Stimulated activated CD4-positive, alpha-beta T cell treated with anti-CD3 and anti-CD28 coated beads, TNF-alpha, amount 100 ng/mL, for 4 hours (primary cell): Measurements from ENCODE around the gene HDAC4.

Experiments used
- DNase-seq, 3 experiments: peaks; one replicate each; pipeline ENCODE4 v3.0.0-alpha.2; 2020; ENCODE audit warnings: low read depth in 3 of 3

The HDAC4 gene

DNA sequence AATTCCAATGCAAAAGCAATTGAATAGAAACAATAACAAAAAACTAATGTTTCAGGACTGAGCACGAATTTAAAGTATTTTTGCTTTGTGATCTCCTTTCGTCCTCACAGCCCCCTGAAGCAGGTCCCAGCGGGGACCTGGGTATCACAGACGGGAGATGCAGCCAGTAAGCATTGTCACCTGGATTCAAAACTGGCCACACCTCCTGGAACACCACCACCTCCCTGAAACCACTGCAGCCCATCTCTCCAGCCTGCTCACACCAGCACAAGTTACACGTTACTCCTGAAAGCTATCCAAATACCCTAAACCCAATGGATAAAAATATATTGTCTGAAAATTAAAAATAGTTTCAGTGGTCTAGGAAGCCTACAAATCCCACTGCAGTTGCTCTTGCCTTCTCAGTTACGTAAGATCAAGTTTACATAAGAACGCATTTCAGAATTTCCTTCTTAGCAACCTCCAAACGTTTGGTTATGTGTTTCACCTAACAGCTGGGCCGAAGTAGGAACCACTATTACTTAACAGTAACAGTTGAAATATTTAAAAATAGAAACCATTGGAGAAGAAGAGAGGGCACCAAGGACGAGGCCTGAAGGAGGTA, 178.0 kb downstream of the HDAC4 start:
- DNase-seq, result no peak

DNA sequence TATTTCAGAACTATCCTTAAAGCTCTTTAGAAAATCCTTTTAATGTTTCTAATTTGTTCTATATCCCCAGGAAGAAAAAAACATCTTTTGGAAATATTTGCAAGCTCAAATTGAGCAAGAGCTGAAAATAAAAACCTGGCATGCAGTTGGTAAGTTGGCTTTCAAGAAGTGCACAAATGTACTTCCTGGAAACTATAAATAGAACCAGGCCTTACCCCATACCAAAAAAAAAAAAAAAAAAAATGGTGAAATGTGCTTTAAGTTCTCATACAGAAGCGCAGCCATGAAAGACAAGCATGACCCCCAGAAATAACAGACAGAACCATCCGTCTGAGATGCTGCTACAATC, 178.5 kb downstream of the HDAC4 start:
- no peak for DNase-seq

DNA sequence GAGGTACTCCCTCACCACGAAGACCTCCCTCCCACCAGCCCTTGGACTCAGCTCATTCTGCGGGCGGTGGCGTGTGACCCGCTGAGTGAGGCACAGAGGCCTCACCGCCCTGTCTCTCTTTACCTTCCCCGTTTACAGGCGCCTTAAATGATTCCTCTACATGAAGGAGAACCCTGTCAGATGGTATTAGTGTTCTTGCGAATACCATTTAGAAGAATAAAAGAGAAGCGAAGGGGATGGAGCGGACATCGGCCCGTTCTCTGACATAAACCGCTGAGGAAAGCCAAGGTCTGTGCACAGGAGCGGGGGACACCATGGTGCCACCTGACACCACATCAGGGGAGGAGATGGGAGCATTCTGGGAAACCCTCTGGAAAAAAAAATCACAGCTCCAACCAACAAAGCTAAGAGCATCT, 179.8 kb downstream of the HDAC4 start:
- DNase-seq, result no peak

DNA sequence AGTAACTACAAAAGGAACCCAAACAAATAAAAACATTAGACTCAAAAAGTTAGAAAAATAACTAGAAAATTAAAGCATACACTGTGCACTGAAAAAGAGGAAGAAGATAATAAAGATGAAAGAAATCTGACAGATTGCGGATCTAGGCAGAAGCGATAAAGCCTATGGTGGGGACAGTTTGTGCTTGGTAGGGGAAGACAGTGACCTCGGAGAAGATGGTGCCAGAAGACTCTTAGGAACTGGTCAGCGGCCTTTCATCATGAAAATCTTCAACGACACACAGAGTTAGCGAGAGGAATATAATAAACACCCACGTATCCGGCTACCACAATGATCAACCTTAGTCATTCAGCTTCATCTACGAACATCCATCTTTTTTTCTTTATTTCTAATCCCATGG, 180.5 kb downstream of the HDAC4 start:
- no peak for DNase-seq

DNA sequence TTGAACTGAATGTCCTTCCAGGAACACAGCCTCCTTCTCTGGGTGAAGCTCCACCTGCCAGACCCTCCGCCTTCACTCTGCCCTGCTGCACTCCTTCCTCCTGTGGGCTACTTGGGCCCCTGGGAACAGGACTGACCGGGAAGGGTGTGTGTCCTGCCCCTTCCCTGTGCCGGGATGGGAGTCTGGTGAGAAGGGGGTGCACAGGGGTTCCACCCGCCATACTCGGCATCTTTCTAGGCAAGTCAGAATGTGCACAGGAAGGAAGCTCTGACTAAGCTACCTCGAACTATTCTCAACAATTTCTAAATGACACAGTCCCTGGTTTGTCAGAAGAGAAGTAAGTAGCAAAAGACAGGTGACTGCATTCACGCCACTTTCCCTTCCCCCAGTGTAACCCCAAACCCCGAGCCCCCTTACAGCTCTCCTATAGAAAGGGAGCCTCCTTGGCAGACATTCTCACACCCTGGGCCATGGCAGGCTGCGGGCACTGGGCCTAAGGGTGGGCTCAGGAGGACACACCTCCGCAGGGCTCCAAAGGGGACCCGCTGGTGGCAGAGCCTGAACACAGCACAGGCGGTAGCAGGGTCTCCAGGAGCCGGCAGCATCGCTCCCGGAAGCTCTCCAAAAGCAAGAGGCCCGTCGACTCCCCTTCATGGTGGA, 184.1 kb downstream of the HDAC4 start:
- peak in 1 of 3 experiments; percentile 8 for DNase-seq

DNA sequence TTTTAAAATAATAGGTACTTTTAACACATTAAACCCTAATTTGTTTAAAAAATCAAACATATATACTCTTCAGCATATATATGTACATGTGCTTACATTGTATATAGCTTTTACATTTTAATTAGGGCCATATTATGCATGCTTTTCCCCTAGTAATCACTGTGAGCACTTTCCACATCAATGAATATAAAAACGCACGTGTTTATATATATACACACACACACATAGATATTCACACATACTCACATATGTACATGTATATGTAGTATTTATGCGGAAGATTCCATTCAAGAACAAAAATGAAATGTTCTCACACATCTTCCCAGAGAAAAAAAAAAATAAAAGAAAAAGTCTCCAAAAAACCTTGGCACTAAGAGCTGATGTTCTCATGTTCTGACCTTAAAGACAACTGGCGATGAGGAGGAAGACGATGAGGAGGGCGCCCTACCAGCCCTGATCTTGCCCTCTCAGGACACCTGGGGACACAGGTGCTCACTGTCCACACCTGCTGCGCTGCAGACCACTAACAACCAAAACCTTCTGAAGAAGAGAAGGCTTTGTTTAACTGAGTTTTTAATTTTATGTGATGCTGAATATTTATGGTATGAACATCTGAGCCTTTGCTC, 184.7 kb downstream of the HDAC4 start:
- no peak for DNase-seq

DNA sequence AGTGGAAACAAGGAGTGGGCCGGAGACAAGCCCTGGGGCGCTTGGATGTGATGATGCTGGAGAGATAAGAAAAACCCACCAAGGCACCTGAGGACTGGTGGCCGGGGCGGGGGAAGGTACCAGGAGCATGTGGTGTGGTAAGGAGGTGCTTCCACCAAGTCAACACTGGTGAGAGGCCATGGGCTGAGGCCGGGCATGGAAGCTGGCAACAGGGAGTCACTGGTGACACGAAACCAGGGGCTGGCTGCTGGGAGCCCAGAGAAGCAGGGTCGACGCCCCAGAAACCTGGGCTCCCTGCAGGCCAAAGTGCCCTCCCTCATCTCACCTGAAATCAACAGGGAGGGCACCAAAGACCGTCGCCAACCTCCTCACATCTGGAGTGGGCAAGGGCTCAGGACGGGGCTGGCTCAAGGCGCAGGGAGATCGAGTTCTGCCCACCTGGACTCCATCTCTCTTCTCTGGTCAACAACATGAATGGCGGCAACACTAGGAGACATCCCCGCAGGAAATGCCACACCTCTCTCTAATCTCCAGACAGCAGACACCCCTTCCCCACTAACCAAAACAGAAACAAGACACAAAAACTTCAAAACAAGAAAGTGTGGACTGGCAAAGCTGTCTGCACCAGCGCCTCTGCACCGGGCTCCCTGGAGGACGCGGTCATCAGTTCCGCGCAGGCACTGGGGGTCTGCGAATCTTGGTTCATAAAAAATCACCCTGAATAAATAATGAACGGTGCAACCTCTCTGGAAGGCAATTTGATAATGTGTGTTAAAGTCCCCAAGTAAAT, 185.5 kb downstream of the HDAC4 start:
- no peak for DNase-seq

DNA sequence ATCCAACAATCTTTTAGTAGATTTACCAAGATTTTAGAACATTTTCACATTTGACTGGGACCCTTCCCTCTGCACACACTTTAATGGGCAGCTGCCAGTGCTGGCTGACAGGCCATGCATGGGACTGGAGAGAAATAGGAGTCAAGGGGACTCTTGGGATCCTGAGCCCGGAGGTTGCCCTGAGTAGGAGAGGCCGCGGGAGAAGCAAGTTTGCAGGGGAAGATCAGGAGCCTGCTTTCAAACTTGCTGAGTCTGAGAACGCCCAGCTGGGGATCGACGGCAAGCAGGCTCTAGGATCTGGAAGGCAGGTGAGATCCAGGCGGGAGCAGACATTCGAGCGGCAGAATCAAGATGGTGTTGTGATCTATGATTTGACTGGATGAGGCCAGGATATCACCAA, 186.1 kb downstream of the HDAC4 start:
- no peak for DNase-seq

DNA sequence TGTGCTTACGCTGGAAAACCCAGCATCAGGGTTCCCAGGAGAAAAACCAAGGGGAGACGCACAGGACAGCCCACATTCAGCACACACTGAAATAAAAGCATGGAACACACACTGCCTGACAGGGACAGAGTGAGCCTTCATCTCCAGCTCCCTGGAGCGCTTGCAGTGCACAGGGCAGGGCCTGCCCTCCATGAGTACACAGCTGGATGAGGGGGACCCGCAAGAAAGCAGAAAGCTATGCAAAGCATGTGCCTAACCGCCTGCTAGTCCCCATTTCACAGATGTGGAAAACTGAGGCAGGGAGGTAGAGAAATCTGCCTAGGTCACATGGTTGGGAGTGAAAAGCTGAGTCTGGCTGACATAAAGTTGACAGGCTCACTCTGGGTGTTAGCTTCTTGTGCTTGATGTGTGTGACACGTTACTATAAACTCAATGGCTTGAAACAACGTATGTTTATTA, 187.1 kb downstream of the HDAC4 start:
- no peak for DNase-seq

DNA sequence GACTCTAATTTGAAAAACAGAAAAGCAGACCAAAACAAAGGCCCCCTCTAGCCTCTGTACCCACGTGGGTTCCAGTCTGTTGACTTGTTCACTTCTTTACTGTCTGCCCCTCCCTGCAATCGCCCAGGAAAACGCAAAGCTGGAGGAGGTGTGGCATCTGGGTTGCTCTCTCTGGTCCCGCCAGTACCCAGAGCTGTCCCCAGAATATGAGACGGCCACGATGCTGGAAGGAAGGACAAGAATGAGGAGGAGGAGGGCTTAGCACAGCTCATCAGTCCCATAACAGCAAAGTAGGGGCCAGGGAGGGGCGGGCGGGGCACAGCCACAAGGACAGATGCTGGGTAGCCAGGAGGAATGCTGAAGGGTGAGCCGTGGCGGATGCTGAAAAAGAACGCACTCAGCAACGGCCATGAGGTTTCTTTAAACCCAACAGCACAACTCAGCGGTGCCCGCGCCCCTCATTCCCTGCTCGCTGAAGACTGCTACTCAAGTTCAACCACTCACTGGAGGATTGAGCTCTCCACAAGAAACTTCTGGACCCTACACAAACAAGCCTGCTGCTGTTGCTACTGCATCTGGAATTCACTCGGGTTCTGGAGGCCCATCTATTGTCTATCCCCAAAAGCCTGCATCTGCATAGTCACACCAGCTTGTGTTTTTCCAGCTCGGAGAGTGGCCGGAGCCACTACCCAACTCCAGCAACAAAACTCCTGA, 187.7 kb downstream of the HDAC4 start:
- DNase-seq, result no peak

DNA sequence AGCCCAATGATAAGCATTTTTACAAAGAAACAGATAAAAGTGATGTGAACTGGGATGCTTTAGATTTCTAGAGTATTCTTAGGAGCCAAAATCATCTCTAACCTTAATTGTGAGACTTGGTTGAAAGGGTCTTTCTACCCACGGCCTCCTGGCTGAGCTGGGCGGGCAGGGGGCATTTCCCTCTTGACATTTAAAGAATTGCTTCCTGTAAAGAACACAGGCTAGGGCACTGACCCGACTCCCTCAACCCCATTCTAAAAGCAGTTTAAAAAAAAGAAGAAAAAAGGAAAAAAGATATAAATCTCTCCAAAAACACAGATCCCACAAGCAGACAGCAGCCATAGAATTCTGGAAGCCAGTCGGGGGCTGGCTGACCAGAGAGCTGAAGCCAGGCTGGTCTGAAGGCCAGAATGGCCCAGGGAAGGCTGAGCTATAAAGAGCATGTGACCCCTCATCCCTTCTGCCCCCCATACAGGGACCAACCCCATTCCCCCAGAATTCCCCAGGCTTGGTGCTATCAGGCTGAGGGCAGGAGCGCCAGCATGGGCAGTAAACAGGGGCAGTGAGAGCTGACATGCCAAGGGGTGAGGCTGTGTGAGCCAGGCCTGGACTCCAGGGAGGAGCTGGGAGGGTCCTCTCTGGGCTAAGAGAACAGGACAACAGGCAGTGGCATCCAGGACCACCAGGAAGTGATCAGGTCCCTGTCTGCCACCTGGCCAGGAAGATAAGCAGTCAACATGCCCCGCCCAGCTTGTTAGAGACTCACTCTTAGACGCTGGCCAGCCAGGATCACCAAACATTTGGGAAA, 188.5 kb downstream of the HDAC4 start:
- DNase-seq, result no peak

DNA sequence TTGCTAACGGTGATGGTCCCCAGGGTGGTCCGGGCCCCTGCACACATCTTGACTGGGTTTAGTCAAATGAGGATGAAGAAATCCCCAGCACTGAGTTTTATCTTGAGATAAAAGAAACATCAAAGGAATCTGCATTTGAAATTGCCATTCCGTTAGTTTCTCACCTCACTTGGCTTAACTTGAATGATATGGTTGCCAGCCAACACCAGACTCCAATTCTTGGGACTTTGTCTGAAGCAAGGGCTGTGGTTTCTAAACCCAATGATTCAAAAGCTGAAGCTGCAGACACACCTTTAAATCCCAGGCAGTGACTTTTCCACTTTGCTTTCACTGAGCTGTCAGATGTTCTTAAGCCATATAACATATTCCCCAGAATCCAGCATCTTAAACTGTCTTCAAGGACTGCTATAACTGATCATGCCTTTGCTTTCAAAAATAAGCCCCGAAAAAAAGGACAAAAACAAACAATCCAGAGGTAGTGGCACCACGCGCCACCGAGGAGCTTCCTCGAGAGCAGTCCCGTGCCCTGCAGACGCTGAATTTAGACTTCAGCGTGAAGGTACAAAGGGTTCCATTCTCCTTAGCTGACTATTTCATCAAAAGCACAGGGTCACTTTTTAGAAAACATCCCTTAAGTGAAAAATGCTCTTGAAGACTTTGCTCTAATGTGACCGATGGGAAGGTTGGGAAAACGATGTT, 189.3 kb downstream of the HDAC4 start:
- DNase-seq, result no peak

DNA sequence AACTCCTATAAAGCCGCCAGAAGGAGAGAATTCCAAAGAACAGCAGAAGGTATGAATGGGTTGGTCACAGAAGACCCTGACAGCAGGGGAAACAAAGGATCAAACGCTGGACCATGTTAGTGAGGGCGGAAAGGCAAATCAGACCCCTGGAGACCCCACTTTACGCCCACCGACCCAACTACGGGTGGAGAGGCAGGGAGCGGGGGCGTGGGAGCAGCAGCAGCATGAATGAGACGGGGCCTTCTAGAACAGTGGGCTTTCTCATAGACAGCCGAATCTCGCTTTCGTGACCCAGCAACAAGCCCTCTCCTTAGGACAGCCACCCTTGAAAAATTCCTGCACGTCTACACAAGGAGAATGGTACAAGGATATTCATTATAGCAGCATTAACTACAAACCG, 191.0 kb downstream of the HDAC4 start:
- DNase-seq, result no peak

DNA sequence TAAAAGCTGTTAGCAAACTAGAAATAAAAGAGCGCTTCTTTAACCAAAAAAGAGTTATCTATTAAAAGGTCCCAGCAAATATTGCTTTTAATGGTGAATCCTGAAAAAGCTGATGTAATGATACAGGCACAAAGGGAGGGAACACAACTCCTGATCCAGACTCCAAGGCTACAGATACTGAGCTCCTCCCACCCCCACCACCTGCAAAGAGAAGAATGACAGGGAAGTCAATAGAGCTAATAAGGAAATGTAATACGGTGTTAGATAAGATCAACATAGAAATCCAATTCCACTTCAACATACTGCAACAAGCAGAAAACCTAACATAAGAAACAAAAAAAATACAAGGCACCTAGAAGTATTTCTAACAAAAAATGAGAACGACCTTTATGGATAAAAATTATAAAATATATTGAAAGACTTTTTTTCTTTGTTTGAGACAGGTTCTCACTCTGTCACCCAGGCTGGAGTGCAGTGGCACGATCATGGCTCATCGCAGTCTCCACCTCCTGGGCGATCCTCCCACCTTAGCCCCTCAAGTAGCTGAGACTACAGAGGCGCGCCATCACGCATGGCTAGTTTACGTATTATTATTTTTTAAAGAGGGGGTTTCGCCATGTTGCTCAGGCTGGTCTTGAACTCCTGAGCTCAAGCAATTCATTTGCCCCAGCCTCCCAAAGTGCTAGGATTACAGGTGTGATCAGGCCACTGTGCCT, 192.2 kb downstream of the HDAC4 start:
- DNase-seq, result no peak

DNA sequence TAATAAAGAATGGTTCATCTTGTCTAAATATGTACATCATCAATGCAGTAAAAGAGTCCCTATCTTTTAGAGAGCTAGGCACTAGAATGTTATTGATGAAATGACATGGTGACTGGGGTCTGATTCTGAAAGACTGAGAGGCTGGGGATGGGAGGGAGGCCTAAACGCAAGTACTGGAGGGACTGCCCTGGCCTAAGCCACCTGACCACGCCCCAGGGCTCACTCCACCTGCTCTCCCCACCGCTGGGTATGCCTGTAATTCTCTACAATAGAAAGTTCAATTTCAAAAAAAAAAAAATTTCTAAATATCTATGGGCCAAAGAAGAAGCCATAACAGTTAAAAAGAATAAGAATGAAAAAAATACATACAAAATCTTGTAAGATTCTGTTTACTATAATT, 194.0 kb downstream of the HDAC4 start:
- DNase-seq, result no peak

DNA sequence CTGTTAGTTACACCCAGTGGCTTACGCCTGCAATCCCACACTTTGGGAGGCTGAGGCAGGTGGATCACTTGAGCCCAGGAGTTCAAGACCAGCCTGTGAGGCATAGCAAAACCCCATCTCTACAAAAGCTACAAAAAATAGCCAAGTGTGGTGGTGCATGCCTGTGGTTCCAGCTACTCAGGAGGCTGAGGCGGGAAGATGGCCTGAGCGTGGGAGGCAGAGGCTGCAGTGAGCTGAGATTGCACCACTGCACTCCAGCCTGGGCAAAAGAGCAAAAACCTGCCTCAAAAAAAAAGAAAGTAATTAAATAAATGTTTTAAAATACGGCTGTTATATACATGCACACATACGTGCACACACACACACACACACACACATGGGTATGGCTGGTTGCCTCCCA, 194.8 kb downstream of the HDAC4 start:
- no peak for DNase-seq

DNA sequence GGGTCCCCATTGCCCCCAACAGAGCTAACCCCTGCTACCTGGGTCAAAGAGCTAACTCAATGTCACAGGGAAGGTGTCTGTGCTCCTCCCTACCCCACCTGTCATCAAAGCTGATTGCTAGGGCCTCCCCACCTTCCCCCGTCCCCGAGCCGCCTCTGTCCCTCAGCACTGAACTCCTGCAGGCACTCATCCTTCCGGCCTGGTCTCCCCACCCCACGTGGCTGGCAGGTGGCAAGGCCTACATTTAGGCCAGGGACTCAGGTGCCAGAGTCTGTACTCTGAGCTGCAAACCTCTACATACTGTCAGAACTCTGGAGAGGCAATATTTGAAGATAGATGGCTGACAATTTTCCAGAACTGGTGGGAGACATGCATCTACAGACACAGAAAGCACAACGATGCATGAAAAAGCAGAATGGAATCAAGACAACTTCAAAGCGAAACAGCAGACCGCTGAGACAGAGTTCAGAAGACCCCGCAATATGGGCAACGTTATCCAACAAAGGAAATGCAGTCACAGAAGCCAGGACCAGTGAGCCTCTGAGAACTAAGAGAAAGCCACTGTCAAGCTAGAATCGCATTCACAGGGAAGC, 195.8 kb downstream of the HDAC4 start:
- no peak for DNase-seq

DNA sequence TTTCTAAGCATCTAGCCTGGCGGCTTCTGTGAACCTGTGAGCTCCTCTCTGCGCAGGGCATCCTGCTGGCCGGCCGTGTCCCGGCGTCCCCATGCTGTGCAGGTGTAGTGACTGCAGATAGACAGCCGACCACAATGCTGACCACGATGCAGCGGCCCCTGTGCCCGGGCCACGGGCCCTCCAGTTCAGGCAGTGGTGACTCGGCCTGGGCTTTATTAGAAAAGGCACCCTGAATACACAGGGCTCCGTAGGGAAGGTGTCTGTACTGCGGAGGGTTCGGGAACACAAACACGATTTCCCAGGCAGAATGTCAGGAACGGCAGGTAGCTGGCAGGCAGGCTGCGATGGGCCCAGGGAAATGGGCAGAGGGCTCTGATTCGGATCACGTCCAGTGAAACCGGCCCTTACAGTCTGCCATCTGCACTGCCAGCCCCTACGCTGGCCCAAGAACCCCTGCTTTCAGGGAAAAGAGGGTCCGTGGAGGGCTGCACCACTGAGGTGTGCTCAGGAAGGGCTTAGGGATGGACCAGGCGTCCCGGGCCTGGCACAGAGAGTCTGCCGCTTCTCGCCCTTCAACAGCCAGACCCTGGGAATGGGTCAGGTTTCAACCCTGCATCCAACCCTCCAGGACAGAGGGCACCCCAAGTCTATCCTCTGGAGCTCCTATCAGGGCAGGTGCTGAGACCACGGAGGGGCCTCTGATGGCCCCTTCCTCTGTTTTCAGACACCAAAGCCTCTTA, 196.5 kb downstream of the HDAC4 start:
- no peak for DNase-seq
